SK-N-SH (cell line): Measurements from ENCODE around the gene LRRN4. TPM values are rescaled to one million over a fixed set of nuclear protein-coding genes. Genes with fewer than 3 reads are reported as not detected.

ENCODE experiments used
- CTCF ChIA-PET: fragments of 300-600, 350-600 bp; formaldehyde crosslinking; extraction: SDS; loops from one replicate; lab custom pipeline; 2021; lab: Yijun Ruan, JAX
- POLR2A ChIA-PET: fragments of 350-600 bp; sonication (Branson Sonifier 250); formaldehyde crosslinking; extraction: SDS; loops from one replicate; lab custom pipeline; 2020; ENCODE audit warnings: antibody characterized with exemption, inconsistent platforms; lab: Yijun Ruan, JAX
- DNase-seq: peaks from one replicate; pipeline ENCODE4 v3.0.0; 2012
- H2AFZ ChIP-seq: fragments of 200-600 bp; sonication (generic); 2 replicates; pipeline ENCODE4 v1.8.1; 2016; ENCODE audit warnings: antibody characterized with exemption, mild to moderate bottlenecking, low read depth
- H3F3A ChIP-seq: fragments of 200-600 bp; sonication (generic); replicated peaks from 2 replicates; pipeline ENCODE3; 2016; ENCODE audit warnings: antibody characterized with exemption, mild to moderate bottlenecking; ENCODE audit not compliant: insufficient read depth
- H3K27ac ChIP-seq, 2 experiments: fragments of 200-500 bp in 1 of 2; fragments of 200-600 bp in 1 of 2; sonication (Bioruptor generic) in 1 of 2; sonication (generic), shearing (Covaris generic) in 1 of 2; 2 replicates each; pipeline versions ENCODE4 v1.5.1 to v1.6.1; 2014 to 2016; ENCODE audit warnings: low read depth in 2 of 2, inconsistent platforms in 1 of 2, low read length in 1 of 2, mild to moderate bottlenecking in 1 of 2, mixed read lengths in 1 of 2
- H3K27me3 ChIP-seq: fragments of 200-600 bp; sonication (generic), shearing (Covaris generic); 2 replicates; pipeline ENCODE4 v1.6.1; 2016; ENCODE audit warnings: mixed run types; ENCODE audit not compliant: insufficient read depth
- H3K36me3 ChIP-seq, 2 experiments: fragments of 200-500 bp in 1 of 2; fragments of 200-600 bp in 1 of 2; sonication (Bioruptor generic) in 1 of 2; sonication (generic) in 1 of 2; replicated peaks in 1 of 2; 2 replicates each; pipeline versions ENCODE3 to v1.5.1; 2014 to 2016; ENCODE audit warnings: low read length in 1 of 2, mild to moderate bottlenecking in 1 of 2; ENCODE audit not compliant: insufficient read depth in 2 of 2, control insufficient read depth in 1 of 2
- H3K4me1 ChIP-seq, 2 experiments: fragments of 200-500 bp in 1 of 2; fragments of 200-600 bp in 1 of 2; sonication (Bioruptor generic) in 1 of 2; sonication (generic), shearing (Covaris generic) in 1 of 2; 2 replicates each; pipeline versions ENCODE4 v1.5.1 to v1.6.1; 2014 to 2016; ENCODE audit warnings: low read depth in 1 of 2, low read length in 1 of 2, mixed run types in 1 of 2; ENCODE audit not compliant: insufficient read depth in 2 of 2, control insufficient read depth in 1 of 2
- H3K4me2 ChIP-seq: fragments of 200-600 bp; sonication (generic), shearing (Covaris generic); 2 replicates; pipeline ENCODE4 v1.6.1; 2017; ENCODE audit warnings: mixed run types
- H3K4me3 ChIP-seq, 2 experiments: fragments of 200-500 bp in 1 of 2; fragments of 200-600 bp in 1 of 2; sonication (Bioruptor generic) in 1 of 2; sonication (generic), shearing (Covaris generic) in 1 of 2; 2 replicates each; pipeline versions ENCODE4 v1.5.1 to v1.8.1; 2014 to 2016; ENCODE audit warnings: low read depth in 2 of 2, inconsistent platforms in 1 of 2, low read length in 1 of 2, mild to moderate bottlenecking in 1 of 2, mixed read lengths in 1 of 2, moderate library complexity in 1 of 2
- H3K79me2 ChIP-seq: fragments of 200-600 bp; sonication (generic); 2 replicates; pipeline ENCODE4 v1.8.1; 2017; ENCODE audit warnings: mild to moderate bottlenecking; ENCODE audit not compliant: insufficient read depth
- H3K9ac ChIP-seq: fragments of 200-600 bp; sonication (generic); 2 replicates; pipeline ENCODE4 v1.6.1; 2017; ENCODE audit warnings: mixed run types
- H3K9me2 ChIP-seq: fragments of 200-600 bp; sonication (generic); 2 replicates; pipeline ENCODE4 v1.6.1; 2017; ENCODE audit warnings: mixed run types
- H3K9me3 ChIP-seq: fragments of 200-600 bp; sonication (generic); 2 replicates; pipeline ENCODE4 v1.6.1; 2017; ENCODE audit warnings: mixed run types, mild to moderate bottlenecking, moderate library complexity
- H4K20me1 ChIP-seq: fragments of 200-600 bp; sonication (generic); 2 replicates; pipeline ENCODE4 v1.6.1; 2017; ENCODE audit warnings: mild to moderate bottlenecking, mixed run types; ENCODE audit not compliant: insufficient read depth
- EP300 ChIP-seq, 2 experiments: IDR thresholded peaks; 2 replicates each; pipeline versions ENCODE4 v1.4.0 to v1.6.1; 2012; ENCODE audit warnings: borderline replicate concordance in 1 of 2, low read depth in 1 of 2, low read length in 1 of 2
- FOSL2 ChIP-seq: IDR thresholded peaks from 2 replicates; pipeline ENCODE4 v1.4.0; 2012; ENCODE audit warnings: low read depth, mild to moderate bottlenecking, moderate library complexity, borderline replicate concordance
- GABPA ChIP-seq: IDR thresholded peaks from 2 replicates; pipeline ENCODE4 v1.4.0; 2012; ENCODE audit warnings: low read depth, mild to moderate bottlenecking
- GATA2 ChIP-seq: sonication (generic); formaldehyde crosslinking; IDR thresholded peaks from 2 replicates; pipeline ENCODE4 v1.5.0; 2020; ENCODE audit warnings: mild to moderate bottlenecking, missing genetic modification reagents
- JUND ChIP-seq: IDR thresholded peaks from 2 replicates; pipeline ENCODE4 v1.4.0; 2012
- RCOR1 ChIP-seq: fragments of 150-350 bp; IDR thresholded peaks from 2 replicates; pipeline ENCODE4 v1.6.1; 2017; ENCODE audit warnings: antibody characterized with exemption, low read length
- RFX5 ChIP-seq: IDR thresholded peaks from 2 replicates; pipeline ENCODE4 v1.6.1; 2012; ENCODE audit warnings: mild to moderate bottlenecking, improper control_type of control experiment, low read length
- SIN3A ChIP-seq: IDR thresholded peaks from 2 replicates; pipeline ENCODE4 v1.6.1; 2012; ENCODE audit warnings: low read depth, mild to moderate bottlenecking, low read length, moderate library complexity, borderline replicate concordance
- TAF1 ChIP-seq: IDR thresholded peaks from 2 replicates; pipeline ENCODE4 v1.6.1; 2012; ENCODE audit warnings: low read depth, mild to moderate bottlenecking, low read length, moderate library complexity, borderline replicate concordance
- YY1 ChIP-seq: IDR thresholded peaks from 2 replicates; pipeline ENCODE4 v1.4.0; 2012; ENCODE audit warnings: low read depth, mild to moderate bottlenecking
- WGBS: methylation state at CpG from one replicate; pipeline ENCODE4 v1.1.6; 2017; ENCODE audit warnings: low lambda C conversion rate; 5-methylcytosine and 5-hydroxymethylcytosine counted together
- polyA plus RNA-seq, 3 experiments: library from polyadenylated mRNA; depleted of rRNA; stranded (reverse); fragments of >200 nt; gene quantifications; 2 replicates each; pipeline ENCODE4 v1.2.3, GENCODE V29; 2012
- TF ChIP-seq, protein P1 (sequence below): fragments of 150-350 bp; IDR thresholded peaks from 2 replicates; pipeline ENCODE4 v1.6.1; 2016; ENCODE audit warnings: mild to moderate bottlenecking, low read depth, low read length
- TF ChIP-seq, protein P2 (sequence below): IDR thresholded peaks from 2 replicates; pipeline ENCODE4 v1.4.0; 2012; ENCODE audit warnings: low read depth
- TF ChIP-seq, protein P3 (sequence below): IDR thresholded peaks from 2 replicates; pipeline ENCODE4 v1.4.0; 2012; ENCODE audit warnings: low read depth, borderline replicate concordance
- TF ChIP-seq, protein P4 (sequence below): IDR thresholded peaks from 2 replicates; pipeline ENCODE4 v1.4.0; 2012; ENCODE audit warnings: low read depth, borderline replicate concordance

The LRRN4 gene
- polyA plus RNA-seq, 1 of the 3 experiments (the other 2 are of a cell fraction) = 0.05 TPM

DNA sequence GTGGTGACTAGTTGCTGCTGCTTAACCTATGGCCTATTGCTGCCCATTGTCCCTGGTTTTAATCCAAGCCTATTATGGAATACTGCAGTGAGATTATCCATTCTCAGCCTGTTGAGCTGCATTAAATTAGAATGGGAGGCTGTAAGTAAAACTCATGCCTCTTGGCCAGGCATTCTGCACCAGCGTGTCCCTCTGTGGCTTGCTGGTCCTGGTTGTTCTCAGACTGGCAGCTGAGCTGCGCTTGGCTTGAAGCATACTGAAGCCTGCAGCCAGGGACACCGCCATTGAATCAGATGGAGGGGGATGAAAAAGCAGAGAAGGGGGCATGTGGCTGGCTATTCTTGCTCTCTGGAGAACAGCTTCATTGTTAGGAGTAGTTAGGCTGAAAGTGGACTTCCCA lies 15.6 kb downstream of the LRRN4 start:
- no peaks in the 10 kb centered on the region; a peak in 1 of 4 replicates for H3K4me1 ChIP-seq
- POLR2A ChIA-PET = no interaction called here
- TF ChIP-seq TAF1 (no peak), FOSL2 (no peak), GATA2 (CRISPR knock-in tag) (no peak), RFX5 (no peak), JUND (no peak), GABPA (no peak), SIN3A (no peak), RCOR1 (no peak), YY1 (no peak), EP300 (IDR thresholded peaks at IDR 0.05; ENCODE audit: borderline replicate concordance in 1 of 2, low read depth in 1 of 2, low read length in 1 of 2) (no peak)
- TF ChIP-seq, protein P1, sequence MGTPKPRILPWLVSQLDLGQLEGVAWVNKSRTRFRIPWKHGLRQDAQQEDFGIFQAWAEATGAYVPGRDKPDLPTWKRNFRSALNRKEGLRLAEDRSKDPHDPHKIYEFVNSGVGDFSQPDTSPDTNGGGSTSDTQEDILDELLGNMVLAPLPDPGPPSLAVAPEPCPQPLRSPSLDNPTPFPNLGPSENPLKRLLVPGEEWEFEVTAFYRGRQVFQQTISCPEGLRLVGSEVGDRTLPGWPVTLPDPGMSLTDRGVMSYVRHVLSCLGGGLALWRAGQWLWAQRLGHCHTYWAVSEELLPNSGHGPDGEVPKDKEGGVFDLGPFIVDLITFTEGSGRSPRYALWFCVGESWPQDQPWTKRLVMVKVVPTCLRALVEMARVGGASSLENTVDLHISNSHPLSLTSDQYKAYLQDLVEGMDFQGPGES = no peak
- TF ChIP-seq, protein P2, sequence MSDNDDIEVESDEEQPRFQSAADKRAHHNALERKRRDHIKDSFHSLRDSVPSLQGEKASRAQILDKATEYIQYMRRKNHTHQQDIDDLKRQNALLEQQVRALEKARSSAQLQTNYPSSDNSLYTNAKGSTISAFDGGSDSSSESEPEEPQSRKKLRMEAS = no peak
- TF ChIP-seq, protein P3, sequence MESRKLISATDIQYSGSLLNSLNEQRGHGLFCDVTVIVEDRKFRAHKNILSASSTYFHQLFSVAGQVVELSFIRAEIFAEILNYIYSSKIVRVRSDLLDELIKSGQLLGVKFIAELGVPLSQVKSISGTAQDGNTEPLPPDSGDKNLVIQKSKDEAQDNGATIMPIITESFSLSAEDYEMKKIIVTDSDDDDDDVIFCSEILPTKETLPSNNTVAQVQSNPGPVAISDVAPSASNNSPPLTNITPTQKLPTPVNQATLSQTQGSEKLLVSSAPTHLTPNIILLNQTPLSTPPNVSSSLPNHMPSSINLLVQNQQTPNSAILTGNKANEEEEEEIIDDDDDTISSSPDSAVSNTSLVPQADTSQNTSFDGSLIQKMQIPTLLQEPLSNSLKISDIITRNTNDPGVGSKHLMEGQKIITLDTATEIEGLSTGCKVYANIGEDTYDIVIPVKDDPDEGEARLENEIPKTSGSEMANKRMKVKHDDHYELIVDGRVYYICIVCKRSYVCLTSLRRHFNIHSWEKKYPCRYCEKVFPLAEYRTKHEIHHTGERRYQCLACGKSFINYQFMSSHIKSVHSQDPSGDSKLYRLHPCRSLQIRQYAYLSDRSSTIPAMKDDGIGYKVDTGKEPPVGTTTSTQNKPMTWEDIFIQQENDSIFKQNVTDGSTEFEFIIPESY = no peak
- TF ChIP-seq, protein P4, sequence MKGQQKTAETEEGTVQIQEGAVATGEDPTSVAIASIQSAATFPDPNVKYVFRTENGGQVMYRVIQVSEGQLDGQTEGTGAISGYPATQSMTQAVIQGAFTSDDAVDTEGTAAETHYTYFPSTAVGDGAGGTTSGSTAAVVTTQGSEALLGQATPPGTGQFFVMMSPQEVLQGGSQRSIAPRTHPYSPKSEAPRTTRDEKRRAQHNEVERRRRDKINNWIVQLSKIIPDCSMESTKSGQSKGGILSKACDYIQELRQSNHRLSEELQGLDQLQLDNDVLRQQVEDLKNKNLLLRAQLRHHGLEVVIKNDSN = no peak
- TF ChIP-seq, all 33 proteins: peak for 0
- Histone ChIP-seq H3K9ac (no peak overlapping the region), H3K4me2 (no peak overlapping the region), H3K4me3 (no peak overlapping the region), H3F3A (no peaks in the 10 kb centered on the region), H4K20me1 (peaks cover 4% of the 10 kb centered on the region; the same call in 1 of the 2 replicates), H3K9me2 (no peaks in the 10 kb centered on the region), H3K79me2 (0 out of 2 replicates have a peak, but pooled peaks cover 3% of the 10 kb centered on the region), H2AFZ (no peak overlapping the region), H3K36me3 (peaks cover 38 to 57% of the 10 kb centered on the region in 2 experiments), H3K27me3 (no peaks in the 10 kb centered on the region), H3K27ac (no peak overlapping the region), H3K9me3 (no peaks in the 10 kb centered on the region)
- WGBS = 100% methylated on average over 3 of the region's 3 CpGs
- no peak for DNase-seq
- CTCF ChIA-PET = interaction anchor here (1.4 kb wide), 1 partner anchor 509 kb away, joined by 3 read pairs; no protein-coding TSS in a partner anchor
